ENCODE results near the gene CDH15. TPM values are rescaled to one million over a fixed set of nuclear protein-coding genes. Genes with fewer than 3 reads are reported as not detected.

CDH15 gene
- total RNA-seq, 1 experiment from 2014 or later: 1.5 TPM

DNA sequence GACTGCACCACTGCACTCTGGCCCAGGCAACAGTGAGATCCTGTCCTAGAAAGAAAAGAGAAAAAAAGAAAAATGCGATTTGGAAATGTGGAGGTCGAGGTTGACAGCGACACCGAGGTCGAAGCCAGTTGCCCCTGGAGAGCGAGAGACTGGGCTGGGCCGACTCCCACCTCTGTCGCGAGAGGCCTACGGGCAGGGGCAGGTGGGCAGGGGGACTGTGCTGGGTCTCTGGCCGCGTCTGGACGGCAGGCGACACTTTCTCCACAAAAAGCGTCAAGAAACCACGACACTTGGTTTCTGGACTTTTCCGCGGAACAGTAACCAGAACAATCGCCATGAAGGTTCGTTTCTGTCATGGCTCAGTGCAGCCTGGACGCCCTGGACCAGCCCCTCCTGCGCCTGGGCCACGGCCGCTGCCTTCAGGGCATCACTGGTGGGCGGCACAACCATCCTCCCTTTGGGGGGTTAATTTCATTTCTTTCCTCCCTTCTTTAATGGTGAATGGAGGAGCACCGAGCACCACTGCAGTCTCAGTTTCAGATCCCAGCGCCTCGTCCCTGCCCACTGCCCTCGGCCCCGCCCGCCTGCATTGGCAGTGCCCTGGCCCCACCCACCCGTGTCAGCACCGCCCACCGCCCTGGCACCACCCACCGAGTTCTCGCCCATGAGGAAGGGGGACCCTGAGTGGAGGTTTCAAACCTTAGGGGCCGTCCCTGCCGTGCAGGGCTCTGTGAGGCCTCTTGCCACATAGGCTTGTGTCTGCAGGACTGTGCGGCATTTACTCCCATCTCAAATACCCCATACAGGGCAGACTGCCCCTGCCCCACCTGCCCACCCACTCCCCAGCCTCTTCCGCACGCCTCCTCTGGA, 18.5 kb upstream of the CDH15 start:
- H3K79me2 ChIP-seq (ENCODE audit: low read length): no peaks in the 10 kb centered on the region
- CTCF ChIA-PET: no interaction called here

DNA sequence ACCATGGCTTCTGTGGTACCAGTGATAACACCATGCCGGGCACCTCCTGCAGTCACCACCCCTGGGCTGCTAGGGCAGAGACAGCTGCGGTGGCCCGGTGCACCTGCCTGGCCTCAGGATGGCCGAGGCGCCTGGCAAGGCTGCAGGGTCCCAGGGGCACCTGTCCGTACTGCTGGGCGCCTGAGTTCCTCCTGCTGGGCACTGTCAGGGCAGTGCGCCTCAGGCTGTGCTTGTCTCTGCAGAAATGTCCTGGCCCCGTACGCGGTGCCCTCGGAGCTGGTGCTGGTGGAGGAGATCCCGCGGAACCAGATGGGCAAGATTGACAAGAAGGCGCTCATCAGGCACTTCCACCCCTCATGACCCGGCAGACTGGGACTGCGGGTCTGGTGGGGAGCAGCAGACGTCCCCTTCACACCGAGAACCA, 17.7 kb upstream of the CDH15 start:
- H3K9me2 ChIP-seq (replicated peaks; ENCODE audit: low read length): no peaks in the 10 kb centered on the region
- no peak overlapping the region for H3K9ac ChIP-seq (ENCODE audit: low read length)
- BruUV-seq (replicated peaks): no TSS peak
- DNase-seq (peak; percentile 56), ATAC-seq (peak; percentile 60)
- H3K79me2 ChIP-seq (ENCODE audit: low read length): no peaks in the 10 kb centered on the region
- intact Hi-C loops (cut with micrococcal nuclease): no loop called here
- H3K4me1 ChIP-seq (ENCODE audit: insufficient read depth, low read length): peaks cover 10% of the 10 kb centered on the region; the same call in 1 of the 2 replicates
- no peaks in the 10 kb centered on the region for H4K20me1 ChIP-seq (ENCODE audit: low read length)
- H3K4me3 ChIP-seq (ENCODE audit: low read length): no peak overlapping the region
- ChIA-PET POLR2A (ENCODE audit: unreplicated experiment) (interaction anchor here (0.7 kb wide), 1 partner anchor 100 kb away, joined by 3 read pairs; no protein-coding TSS in a partner anchor), CTCF (no interaction called here)
- peak overlapping the region; percentile 31; the same call in 1 of the 2 replicates for H3K4me2 ChIP-seq (ENCODE audit: low read length)
- peaks cover 7% of the 10 kb centered on the region for H3F3A ChIP-seq (ENCODE audit: low read length, unreplicated experiment)
- TF ChIP-seq, protein P1, sequence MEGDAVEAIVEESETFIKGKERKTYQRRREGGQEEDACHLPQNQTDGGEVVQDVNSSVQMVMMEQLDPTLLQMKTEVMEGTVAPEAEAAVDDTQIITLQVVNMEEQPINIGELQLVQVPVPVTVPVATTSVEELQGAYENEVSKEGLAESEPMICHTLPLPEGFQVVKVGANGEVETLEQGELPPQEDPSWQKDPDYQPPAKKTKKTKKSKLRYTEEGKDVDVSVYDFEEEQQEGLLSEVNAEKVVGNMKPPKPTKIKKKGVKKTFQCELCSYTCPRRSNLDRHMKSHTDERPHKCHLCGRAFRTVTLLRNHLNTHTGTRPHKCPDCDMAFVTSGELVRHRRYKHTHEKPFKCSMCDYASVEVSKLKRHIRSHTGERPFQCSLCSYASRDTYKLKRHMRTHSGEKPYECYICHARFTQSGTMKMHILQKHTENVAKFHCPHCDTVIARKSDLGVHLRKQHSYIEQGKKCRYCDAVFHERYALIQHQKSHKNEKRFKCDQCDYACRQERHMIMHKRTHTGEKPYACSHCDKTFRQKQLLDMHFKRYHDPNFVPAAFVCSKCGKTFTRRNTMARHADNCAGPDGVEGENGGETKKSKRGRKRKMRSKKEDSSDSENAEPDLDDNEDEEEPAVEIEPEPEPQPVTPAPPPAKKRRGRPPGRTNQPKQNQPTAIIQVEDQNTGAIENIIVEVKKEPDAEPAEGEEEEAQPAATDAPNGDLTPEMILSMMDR (conservative IDR thresholded peaks at IDR 0.05; ENCODE audit: low read depth, low read length): no peak
- TF ChIP-seq EZH2 (IDR thresholded peaks at IDR 0.05; ENCODE audit: low read length, unreplicated experiment) (no peak), EZH2phosphoT487 (IDR thresholded peaks at IDR 0.05; ENCODE audit: borderline replicate concordance, low read length) (no peak)
- no peak overlapping the region for H2AFZ ChIP-seq (ENCODE audit: low read length)
- H3K36me3 ChIP-seq (ENCODE audit: low read depth, low read length): no peaks in the 10 kb centered on the region
- H3K9me3 ChIP-seq (ENCODE audit: low read length): no peaks in the 10 kb centered on the region
- no peaks in the 10 kb centered on the region for H3K27me3 ChIP-seq (ENCODE audit: low read length)
- H3K27ac ChIP-seq (ENCODE audit: low read length): no peak overlapping the region

More for the DNA sequence above, 18.5 kb upstream of the CDH15 start:
- Histone ChIP-seq H3K9me3 (ENCODE audit: low read length) (no peaks in the 10 kb centered on the region), H3K9me2 (replicated peaks; ENCODE audit: low read length) (no peaks in the 10 kb centered on the region), H3K27me3 (ENCODE audit: low read length) (no peaks in the 10 kb centered on the region), H3K4me2 (ENCODE audit: low read length) (no peak overlapping the region), H3K36me3 (ENCODE audit: low read depth, low read length) (no peaks in the 10 kb centered on the region), H3K27ac (ENCODE audit: low read length) (no peak overlapping the region), H3K9ac (ENCODE audit: low read length) (no peak overlapping the region), H4K20me1 (ENCODE audit: low read length) (no peaks in the 10 kb centered on the region), H3K4me3 (ENCODE audit: low read length) (no peak overlapping the region), H2AFZ (ENCODE audit: low read length) (no peak overlapping the region), H3K4me1 (ENCODE audit: insufficient read depth, low read length) (peaks cover 10% of the 10 kb centered on the region; the same call in 1 of the 2 replicates), H3F3A (ENCODE audit: low read length, unreplicated experiment) (peaks cover 6% of the 10 kb centered on the region)
- TF ChIP-seq, protein P1 (conservative IDR thresholded peaks at IDR 0.05; ENCODE audit: low read depth, low read length): no peak
- no peak for TF ChIP-seq EZH2 (IDR thresholded peaks at IDR 0.05; ENCODE audit: low read length, unreplicated experiment)
- no peak for TF ChIP-seq EZH2phosphoT487 (IDR thresholded peaks at IDR 0.05; ENCODE audit: borderline replicate concordance, low read length)
- no TSS peak for BruUV-seq (replicated peaks)
- intact Hi-C loops (cut with micrococcal nuclease): no loop called here
- POLR2A ChIA-PET (ENCODE audit: unreplicated experiment): interaction anchor here (0.7 kb wide), 1 partner anchor 99 kb away, joined by 3 read pairs; no protein-coding TSS in a partner anchor
- peak; percentile 16; the same call in 1 of the 2 replicates for ATAC-seq
- no peak for DNase-seq
